HG03558 (cell line): ENCODE data around the gene MMP13.
"Not testable (repeated sequence)": the region's sequence is repeated elsewhere in the genome, so short reads cannot be mapped to it uniquely, and the experiment has no call there.

Experiments
- ATAC-seq: cut with Tn5 transposase; IDR thresholded peaks from one replicate; pipeline ENCODE4 v1.9.1; 2021; ENCODE audit warnings: moderate number of reproducible peaks; ENCODE audit not compliant: unreplicated experiment; ENCODE audit errors: extremely low read depth

Gene MMP13

GRCh38 chr11:102911758-102912481, 43.6 kb downstream of the MMP13 start:
- ATAC-seq: no peak

DNA sequence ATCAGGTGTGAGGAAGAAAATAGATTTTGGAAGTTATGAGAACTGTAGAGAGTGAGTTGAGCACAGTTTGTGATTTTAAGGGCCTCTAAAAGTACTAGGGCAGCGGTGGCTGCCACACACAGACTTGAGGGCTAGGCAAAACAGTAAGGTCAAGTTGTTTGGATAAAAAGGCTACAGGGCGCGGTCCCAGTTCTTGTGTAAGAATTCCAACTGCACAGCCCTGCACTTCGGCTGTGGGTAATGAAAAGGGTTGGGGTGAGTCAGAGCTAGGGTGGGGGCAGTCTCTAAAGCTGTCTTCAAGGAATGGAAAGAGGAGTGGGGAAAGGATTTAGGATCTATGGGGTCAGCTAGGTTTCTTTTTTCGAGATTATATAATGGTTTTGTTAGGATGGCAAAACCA, 49.7 kb downstream of the MMP13 start:
- ATAC-seq: not testable (repeated sequence)

DNA sequence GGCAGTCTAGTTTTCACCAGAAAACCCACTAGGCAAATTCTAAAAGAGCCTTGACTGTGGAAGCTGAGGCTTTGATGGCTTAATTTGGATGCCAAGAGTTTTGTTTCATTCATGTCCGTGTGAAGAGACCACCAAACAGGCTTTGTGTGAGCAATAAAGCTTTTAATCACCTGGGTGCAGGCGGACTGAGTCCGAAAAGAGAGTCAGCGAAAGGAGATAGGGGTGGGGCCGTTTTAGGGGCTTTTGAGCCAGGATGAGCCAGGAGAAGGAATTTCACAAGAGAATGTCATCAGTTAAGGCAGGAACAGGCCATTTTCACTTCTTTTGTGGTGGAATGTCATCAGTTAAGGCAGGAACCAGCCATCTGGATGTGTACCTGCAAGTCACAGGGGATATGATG, 51.6 kb downstream of the MMP13 start:
- ATAC-seq: not testable (repeated sequence)

DNA sequence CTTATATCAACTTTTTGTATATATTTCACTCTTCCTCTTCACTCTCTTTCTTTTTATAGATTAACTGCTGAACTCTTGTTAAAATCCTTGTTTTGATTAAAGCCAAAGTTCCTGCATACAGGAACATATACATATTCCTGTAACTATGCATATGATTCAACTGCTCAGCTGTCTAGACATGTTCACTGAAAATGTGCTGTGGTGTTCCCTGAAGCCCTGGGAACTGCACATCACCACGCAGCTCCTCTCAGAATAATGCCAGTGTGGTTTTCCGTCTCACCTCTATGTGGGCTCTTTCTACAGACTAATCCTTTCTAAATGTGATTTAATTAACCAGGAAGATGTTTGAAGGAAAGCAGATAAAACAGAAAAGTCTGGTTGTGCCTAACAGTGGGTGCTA, 55.2 kb downstream of the MMP13 start:
- no peak for ATAC-seq
